SU-DHL-6 (cell line): ENCODE data around the gene PDGFA.

Source experiments
- H2AFZ ChIP-seq: fragments of 200-600 bp; sonication (generic); 2 replicates; pipeline ENCODE4 v1.6.1; 2014; ENCODE audit warnings: low read depth, mild to moderate bottlenecking, moderate library complexity, mixed read lengths, antibody characterized with exemption, low read length; ENCODE audit not compliant: severe bottlenecking
- H3F3A ChIP-seq: fragments of 200-600 bp; shearing (Covaris generic); 2 replicates; pipeline ENCODE4 v1.6.0; 2016; ENCODE audit warnings: antibody characterized with exemption, mild to moderate bottlenecking; ENCODE audit not compliant: insufficient read depth
- H3K27ac ChIP-seq: fragments of 200-600 bp; sonication (generic); 2 replicates; pipeline ENCODE4 v1.5.1; 2016; ENCODE audit warnings: low read depth, mild to moderate bottlenecking, low read length, moderate library complexity, mixed read lengths
- H3K27me3 ChIP-seq: fragments of 200-600 bp; sonication (generic), shearing (Covaris generic); 2 replicates; pipeline ENCODE4 v1.6.0; 2014; ENCODE audit warnings: mild to moderate bottlenecking, low read length
- H3K36me3 ChIP-seq: fragments of 200-600 bp; sonication (generic); 2 replicates; pipeline ENCODE4 v1.6.1; 2014; ENCODE audit warnings: mild to moderate bottlenecking, low read length, mixed read lengths
- H3K4me2 ChIP-seq: fragments of 300-600, 200-600 bp; shearing (Covaris generic), sonication (generic); 2 replicates; pipeline ENCODE4 v1.6.0; 2014; ENCODE audit warnings: low read length, low read depth, mild to moderate bottlenecking; ENCODE audit not compliant: poor library complexity, severe bottlenecking
- H3K4me3 ChIP-seq: fragments of 200-600 bp; sonication (generic); 2 replicates; pipeline ENCODE4 v1.5.1; 2014; ENCODE audit warnings: antibody characterized with exemption, low read length, mild to moderate bottlenecking, mixed read lengths; ENCODE audit not compliant: insufficient read depth, poor library complexity, severe bottlenecking
- H3K79me2 ChIP-seq: fragments of 200-600 bp; sonication (generic); 2 replicates; pipeline ENCODE4 v1.6.1; 2014; ENCODE audit warnings: mild to moderate bottlenecking, low read length, moderate library complexity; ENCODE audit not compliant: insufficient read depth
- H3K9ac ChIP-seq: fragments of 200-600 bp; sonication (generic); 2 replicates; pipeline ENCODE4 v1.7.0; 2014; ENCODE audit warnings: mild to moderate bottlenecking, low read length
- H3K9me2 ChIP-seq: fragments of 200-600 bp; sonication (generic); replicated peaks from 2 replicates; pipeline ENCODE4 v1.6.1; 2014; ENCODE audit warnings: low read length; ENCODE audit not compliant: insufficient read depth
- H3K9me3 ChIP-seq: fragments of 200-600 bp; sonication (generic); 2 replicates; pipeline ENCODE4 v1.6.1; 2014; ENCODE audit warnings: low read length, mixed read lengths; ENCODE audit not compliant: insufficient read depth
- H4K20me1 ChIP-seq: fragments of 200-600 bp; sonication (generic); 2 replicates; pipeline ENCODE4 v1.6.1; 2014; ENCODE audit warnings: low read depth, mild to moderate bottlenecking, antibody characterized with exemption, low read length, moderate library complexity, mixed read lengths
- CTCF ChIP-seq: fragments of 200-600 bp; sonication (generic); IDR thresholded peaks from one replicate; pipeline ENCODE4 v1.5.1; 2017; ENCODE audit warnings: antibody characterized with exemption, mild to moderate bottlenecking, low read length, moderate library complexity; ENCODE audit not compliant: insufficient read depth, poor library complexity, severe bottlenecking
- EZH2phosphoT487 ChIP-seq: fragments of 200-600 bp; sonication (generic), shearing (Covaris generic); conservative IDR thresholded peaks from 2 replicates; pipeline ENCODE4 v1.6.1; 2018; ENCODE audit warnings: mild to moderate bottlenecking, antibody characterized with exemption, low read length, moderate library complexity, mixed read lengths

Gene PDGFA

DNA sequence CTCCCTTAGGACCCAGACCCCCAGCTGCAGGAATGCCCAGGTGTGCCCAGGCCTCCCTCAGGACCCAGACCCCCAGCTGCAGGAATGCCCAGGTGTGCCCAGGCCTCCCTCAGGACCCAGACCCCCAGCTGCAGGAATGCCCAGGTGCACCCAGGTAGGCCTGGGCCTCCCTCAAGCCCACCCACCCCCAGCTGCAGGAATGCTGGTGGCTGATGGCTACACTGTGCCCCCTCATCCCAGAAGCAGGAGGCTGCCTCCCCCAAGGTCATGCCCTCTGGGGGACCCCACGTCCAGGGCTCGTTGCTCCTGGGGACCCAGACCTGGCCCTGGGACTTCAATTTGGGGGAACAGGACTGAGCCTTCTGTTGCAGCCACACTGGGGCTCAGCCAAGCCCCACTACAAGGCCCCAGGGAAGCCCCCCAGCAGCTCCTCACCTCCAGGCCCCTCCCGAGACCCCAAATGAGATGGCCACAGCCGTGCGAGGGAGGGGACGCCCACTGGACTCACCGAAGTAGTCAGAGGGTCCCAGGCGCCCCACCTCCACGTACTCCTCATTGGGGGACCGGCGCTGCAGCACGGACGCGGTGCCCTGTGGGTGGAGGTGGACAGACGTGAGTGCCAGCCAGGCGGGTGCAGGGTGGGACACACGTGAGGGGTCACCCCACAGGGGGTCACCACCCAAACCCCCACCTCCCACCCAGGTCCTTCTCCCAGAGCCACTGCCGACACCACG, 31.4 kb upstream of the PDGFA start:
- TF ChIP-seq CTCF (no peak), EZH2phosphoT487 (no peak)
- Histone ChIP-seq H3F3A (no peaks in the 10 kb centered on the region), H3K36me3 (no peaks in the 10 kb centered on the region), H3K27ac (no peak overlapping the region), H3K9me3 (no peaks in the 10 kb centered on the region), H3K79me2 (no peaks in the 10 kb centered on the region), H4K20me1 (no peaks in the 10 kb centered on the region), H3K27me3 (no peaks in the 10 kb centered on the region), H3K4me3 (no peak overlapping the region), H3K9ac (no peak overlapping the region), H3K9me2 (no peaks in the 10 kb centered on the region), H3K4me2 (no peak overlapping the region), H2AFZ (no peak overlapping the region)

DNA sequence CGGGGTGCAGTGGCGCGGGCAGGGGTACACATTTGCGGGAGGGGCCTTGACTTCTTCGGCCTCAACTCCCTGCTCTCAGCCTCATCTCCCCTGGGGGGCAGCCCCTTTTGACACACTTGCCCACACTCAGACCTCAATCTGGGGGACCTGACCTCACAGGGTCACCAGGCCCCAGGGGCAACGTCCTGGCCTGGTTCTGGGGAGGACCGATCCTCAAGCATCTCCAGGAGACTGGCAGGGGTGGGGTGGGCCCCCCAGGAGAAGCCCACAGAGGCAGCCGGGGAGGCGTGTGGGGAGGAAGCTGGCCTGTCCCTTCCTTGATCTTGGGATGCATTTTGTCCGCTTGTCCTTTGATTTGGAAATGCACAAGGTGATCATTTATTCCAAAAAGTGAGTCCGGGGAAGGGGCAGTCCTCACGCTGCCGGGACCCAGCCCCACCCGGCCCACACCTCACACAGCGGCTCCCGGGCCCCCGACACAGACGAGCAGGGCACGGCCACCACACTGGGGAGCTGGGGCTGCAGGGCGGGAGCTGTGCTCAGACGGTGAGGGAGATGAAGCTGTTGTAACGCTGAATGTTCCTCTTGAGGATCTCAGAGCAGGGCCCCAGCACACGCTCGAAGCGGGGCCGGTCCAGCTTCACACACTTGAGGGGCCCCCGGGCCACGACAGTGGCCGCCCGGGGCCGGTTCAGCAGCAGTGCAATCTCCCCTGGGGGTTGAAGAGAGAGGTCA, 30.4 kb upstream of the PDGFA start:
- Histone ChIP-seq H3K9me2 (no peaks in the 10 kb centered on the region), H3K9me3 (no peaks in the 10 kb centered on the region), H3F3A (no peaks in the 10 kb centered on the region), H3K36me3 (no peaks in the 10 kb centered on the region), H3K27ac (no peak overlapping the region), H3K79me2 (no peaks in the 10 kb centered on the region), H3K4me2 (no peak overlapping the region), H3K27me3 (no peaks in the 10 kb centered on the region), H3K9ac (no peak overlapping the region), H2AFZ (no peak overlapping the region), H3K4me3 (no peak overlapping the region), H4K20me1 (no peaks in the 10 kb centered on the region)
- TF ChIP-seq CTCF = no peak
- no peak for TF ChIP-seq EZH2phosphoT487

- Histone ChIP-seq H4K20me1 (no peaks in the 10 kb centered on the region), H3K9ac (no peak overlapping the region), H2AFZ (no peak overlapping the region), H3K4me2 (no peak overlapping the region), H3K4me3 (no peak overlapping the region), H3K9me3 (no peaks in the 10 kb centered on the region), H3F3A (no peaks in the 10 kb centered on the region), H3K36me3 (no peaks in the 10 kb centered on the region), H3K27ac (no peak overlapping the region), H3K9me2 (no peaks in the 10 kb centered on the region), H3K79me2 (no peaks in the 10 kb centered on the region), H3K27me3 (no peaks in the 10 kb centered on the region)
- TF ChIP-seq EZH2phosphoT487 = no peak
- no peak for TF ChIP-seq CTCF
Observed at GRCh38 chr7:549066-549890, 29.6 kb upstream of the PDGFA start.
